Skeletal muscle tissue (tissue), 4 donors: Measurements from ENCODE around the gene CDK14. TPM values are rescaled to one million over a fixed set of nuclear protein-coding genes. Genes with fewer than 3 reads are reported as not detected.

Experiments used
- H3K27ac ChIP-seq: one replicate; pipeline ENCODE4 v1.7.0; 2013; ENCODE audit warnings: mild to moderate bottlenecking, low read depth, low read length, inconsistent platforms
- H3K27me3 ChIP-seq, 3 donors: one replicate each; pipeline ENCODE4 v1.7.0; 2013; ENCODE audit warnings: low read length in 3 of 3; ENCODE audit not compliant: control insufficient read depth in 3 of 3, insufficient read depth in 3 of 3
- H3K36me3 ChIP-seq, 3 donors: one replicate each; pipeline ENCODE4 v1.7.0; 2013; ENCODE audit warnings: low read length in 3 of 3; ENCODE audit not compliant: control insufficient read depth in 3 of 3, insufficient read depth in 3 of 3
- H3K4me1 ChIP-seq, 3 donors: one replicate each; pipeline ENCODE4 v1.7.0; 2013; ENCODE audit warnings: low read length in 3 of 3, mild to moderate bottlenecking in 3 of 3; ENCODE audit not compliant: control insufficient read depth in 3 of 3, insufficient read depth in 3 of 3
- H3K4me3 ChIP-seq, 3 donors: one replicate each; pipeline ENCODE4 v1.7.0; 2013; ENCODE audit warnings: low read length in 3 of 3
- H3K9ac ChIP-seq, 3 donors: one replicate each; pipeline ENCODE4 v1.7.0; 2013; ENCODE audit warnings: low read length in 3 of 3, mild to moderate bottlenecking in 3 of 3, moderate library complexity in 2 of 3, low read depth in 1 of 3
- H3K9me3 ChIP-seq, 3 donors: one replicate each; pipeline ENCODE4 v1.7.0; 2013; ENCODE audit warnings: low read length in 3 of 3; ENCODE audit not compliant: control insufficient read depth in 3 of 3
- total RNA-seq: library from RNA; depleted of rRNA; stranded (reverse); fragments of >200 nt; gene quantifications from one replicate; pipeline ENCODE4 v1.2.3, GENCODE V29; 2014
- donor health status: Osteomylitis.

CDK14 gene
- total RNA-seq, 1 donor from 2014 or later = 25.1 TPM

GRCh38 chr7:90886416-90886815, 290.3 kb downstream of the CDK14 start:
- H3K27me3 ChIP-seq = no peaks in the 10 kb centered on the region
- H3K9ac ChIP-seq = no peak overlapping the region
- no peaks in the 10 kb centered on the region for H3K4me1 ChIP-seq
- no peaks in the 10 kb centered on the region for H3K9me3 ChIP-seq
- H3K36me3 ChIP-seq = no peaks in the 10 kb centered on the region
- no peak overlapping the region for H3K27ac ChIP-seq
- H3K4me3 ChIP-seq = no peak overlapping the region

- Histone ChIP-seq H3K27ac (no peak overlapping the region), H3K4me3 (no peak overlapping the region), H3K36me3 (no peaks in the 10 kb centered on the region), H3K4me1 (peaks cover 0 to 3% (median 0%) of the 10 kb centered on the region in 3 donors), H3K9ac (no peak overlapping the region), H3K27me3 (no peaks in the 10 kb centered on the region), H3K9me3 (no peaks in the 10 kb centered on the region)
These were observed 293.1 kb downstream of the CDK14 start for GRCh38 chr7:90889210-90889609.

- no peak overlapping the region for H3K27ac ChIP-seq
- H3K27me3 ChIP-seq = no peaks in the 10 kb centered on the region
- no peaks in the 10 kb centered on the region for H3K9me3 ChIP-seq
- peaks cover 0 to 3% (median 0%) of the 10 kb centered on the region in 3 donors for H3K4me1 ChIP-seq
- no peak overlapping the region for H3K9ac ChIP-seq
- no peak overlapping the region for H3K4me3 ChIP-seq
- H3K36me3 ChIP-seq = no peaks in the 10 kb centered on the region
These were observed 293.5 kb downstream of the CDK14 start for GRCh38 chr7:90889644-90890043.

- Histone ChIP-seq H3K4me3 (no peak overlapping the region), H3K27me3 (no peaks in the 10 kb centered on the region), H3K27ac (no peak overlapping the region), H3K36me3 (no peaks in the 10 kb centered on the region), H3K9me3 (no peaks in the 10 kb centered on the region), H3K9ac (no peak overlapping the region), H3K4me1 (peaks cover 0 to 3% (median 0%) of the 10 kb centered on the region in 3 donors)
These were observed 295.4 kb downstream of the CDK14 start for GRCh38 chr7:90891529-90891928.

GRCh38 chr7:90892213-90892612, 296.1 kb downstream of the CDK14 start:
- Histone ChIP-seq H3K4me3 (no peak overlapping the region), H3K27ac (no peak overlapping the region), H3K9ac (no peak overlapping the region), H3K27me3 (no peaks in the 10 kb centered on the region), H3K36me3 (no peaks in the 10 kb centered on the region), H3K9me3 (no peaks in the 10 kb centered on the region), H3K4me1 (peaks cover 0 to 3% (median 0%) of the 10 kb centered on the region in 3 donors)

GRCh38 chr7:90894122-90894521, 298.0 kb downstream of the CDK14 start:
- Histone ChIP-seq H3K4me1 (peaks cover 0 to 3% (median 0%) of the 10 kb centered on the region in 3 donors), H3K27me3 (no peaks in the 10 kb centered on the region), H3K27ac (no peak overlapping the region), H3K4me3 (no peak overlapping the region), H3K36me3 (no peaks in the 10 kb centered on the region), H3K9me3 (no peaks in the 10 kb centered on the region), H3K9ac (no peak overlapping the region)

GRCh38 chr7:90896458-90896857, 300.3 kb downstream of the CDK14 start:
- H3K27ac ChIP-seq = no peak overlapping the region

GRCh38 chr7:90897961-90898469, 301.9 kb downstream of the CDK14 start:
- no peaks in the 10 kb centered on the region for H3K9me3 ChIP-seq
- H3K27me3 ChIP-seq = no peaks in the 10 kb centered on the region
- no peak overlapping the region for H3K9ac ChIP-seq
- H3K4me3 ChIP-seq = no peak overlapping the region
- no peaks in the 10 kb centered on the region for H3K36me3 ChIP-seq
- H3K27ac ChIP-seq = no peak overlapping the region
- H3K4me1 ChIP-seq = no peaks in the 10 kb centered on the region

More at GRCh38 chr7:90896458-90896857, 300.3 kb downstream of the CDK14 start:
- Histone ChIP-seq H3K9ac (no peak overlapping the region), H3K9me3 (no peaks in the 10 kb centered on the region), H3K4me1 (peaks cover 0 to 3% (median 0%) of the 10 kb centered on the region in 3 donors), H3K36me3 (no peaks in the 10 kb centered on the region), H3K4me3 (no peak overlapping the region), H3K27me3 (no peaks in the 10 kb centered on the region)

GRCh38 chr7:90900628-90901356, 304.7 kb downstream of the CDK14 start:
- no peak overlapping the region for H3K4me3 ChIP-seq
- no peaks in the 10 kb centered on the region for H3K9me3 ChIP-seq
- no peaks in the 10 kb centered on the region for H3K4me1 ChIP-seq
- no peaks in the 10 kb centered on the region for H3K36me3 ChIP-seq
- no peak overlapping the region for H3K9ac ChIP-seq
- no peak overlapping the region for H3K27ac ChIP-seq
- no peaks in the 10 kb centered on the region for H3K27me3 ChIP-seq

- H3K9me3 ChIP-seq = no peaks in the 10 kb centered on the region
- no peaks in the 10 kb centered on the region for H3K4me1 ChIP-seq
These were observed 307.7 kb downstream of the CDK14 start for GRCh38 chr7:90903841-90904240.

More at GRCh38 chr7:90903841-90904240, 307.7 kb downstream of the CDK14 start:
- Histone ChIP-seq H3K27me3 (no peaks in the 10 kb centered on the region), H3K4me3 (no peak overlapping the region), H3K9ac (no peak overlapping the region), H3K36me3 (no peaks in the 10 kb centered on the region), H3K27ac (no peak overlapping the region)
